ENCODE results near the gene PTP4A2.

- no peak for TF ChIP-seq POLR2A (IDR thresholded peaks at IDR 0.05; ENCODE audit: low read depth, low read length)
- TF ChIP-seq CTCF (IDR thresholded peaks at IDR 0.05; ENCODE audit: extremely low read depth in 1 of 2, insufficient read depth in 1 of 2, low read depth in 1 of 2, low read length in 2 of 2), result no peak
- TF ChIP-seq EZH2 (IDR thresholded peaks at IDR 0.05; ENCODE audit: borderline replicate concordance, low read depth, low read length, severe bottlenecking), result no peak
- no peak for TF ChIP-seq POLR2AphosphoS5 (IDR thresholded peaks at IDR 0.05; ENCODE audit: insufficient read depth, low read depth, low read length)
Observed at GRCh38 chr1:31915438-31915837, 22.7 kb downstream of the PTP4A2 start.
